Dendritic cell treated with granulocyte-macrophage colony-stimulating factor and Interleukin-4, amounts not matched to agents 40 ng/mL and 50 ng/mL, for 4 days (primary cell): ENCODE data around the gene ZNF132.
"Not testable (repeated sequence)": the region's sequence is repeated elsewhere in the genome, so short reads cannot be mapped to it uniquely, and the experiment has no call there.

Experiments
- H3K27ac Mint-ChIP-seq: one replicate; pipeline ENCODE4 v1.8.0; 2022; ENCODE audit warnings: mild to moderate bottlenecking, mixed read lengths
- H3K27me3 Mint-ChIP-seq: one replicate; pipeline ENCODE4 v1.8.0; 2022; ENCODE audit warnings: mild to moderate bottlenecking, mixed read lengths
- H3K36me3 Mint-ChIP-seq: one replicate; pipeline ENCODE4 v1.8.0; 2022; ENCODE audit warnings: low read depth, mixed read lengths
- H3K4me1 Mint-ChIP-seq: one replicate; pipeline ENCODE4 v1.8.0; 2022; ENCODE audit warnings: low read depth, mixed read lengths
- H3K4me3 Mint-ChIP-seq: one replicate; pipeline ENCODE4 v1.8.0; 2022; ENCODE audit warnings: mild to moderate bottlenecking, moderate library complexity, mixed read lengths
- H3K9me3 Mint-ChIP-seq: one replicate; pipeline ENCODE4 v1.8.0; 2022; ENCODE audit warnings: mixed read lengths
- intact Hi-C: fragments of 100-400 bp; cut with micrococcal nuclease; formaldehyde crosslinking; loops from one replicate; pipeline ENCODE4 v1.15.0; 2022

ZNF132 gene

GRCh38 chr19:58439576-58440554 is at the start of gene ZNF132:
Gene ZNF132 (minus strand): TSS chr19:58440153. CDS start chr19:58439821, 332 bp downstream.
- peak within 1 kb of the TSS; percentile 89 for H3K27ac Mint-ChIP-seq
- peaks cover 76% of the 10 kb centered on the region for H3K9me3 Mint-ChIP-seq
- peaks cover 15% of the 10 kb centered on the region for H3K27me3 Mint-ChIP-seq
- intact Hi-C loops = loop anchor here (1.0 to 2.0 kb wide), 3 partner anchors 11 to 59 kb away; partner anchors contain the start of genes ZNF324B, ZNF584 and ZNF837
- peaks cover 58% of the 10 kb centered on the region for H3K36me3 Mint-ChIP-seq
- peak within 1 kb of the TSS; percentile 88 for H3K4me3 Mint-ChIP-seq
- H3K4me1 Mint-ChIP-seq = peaks cover 20% of the 10 kb centered on the region

- H3K9me3 Mint-ChIP-seq, H3K27ac Mint-ChIP-seq, H3K4me3 Mint-ChIP-seq, H3K4me1 Mint-ChIP-seq, intact Hi-C loops, H3K27me3 Mint-ChIP-seq: not testable (repeated sequence)
- H3K36me3 Mint-ChIP-seq = peaks cover 20% of the 10 kb centered on the region
Measured at GRCh38 chr19:58484349-58484748, 44.4 kb upstream of the ZNF132 start.

- intact Hi-C loops = no loop called here
- Mint-ChIP-seq H3K9me3 (no peaks in the 10 kb centered on the region), H3K27me3 (no peaks in the 10 kb centered on the region), H3K4me3 (no peak overlapping the region), H3K36me3 (peaks cover 26% of the 10 kb centered on the region), H3K4me1 (no peaks in the 10 kb centered on the region), H3K27ac (no peak overlapping the region)
Measured at GRCh38 chr19:58483776-58484175, 43.8 kb upstream of the ZNF132 start.

- Mint-ChIP-seq H3K4me1 (peaks cover 4% of the 10 kb centered on the region), H3K4me3 (no peak overlapping the region), H3K27ac (no peak overlapping the region), H3K9me3 (no peaks in the 10 kb centered on the region), H3K27me3 (no peaks in the 10 kb centered on the region), H3K36me3 (peaks cover 38% of the 10 kb centered on the region)
- intact Hi-C loops = no loop called here
Measured at GRCh38 chr19:58482372-58482771, 42.4 kb upstream of the ZNF132 start.

- intact Hi-C loops = no loop called here
- Mint-ChIP-seq H3K27me3 (no peaks in the 10 kb centered on the region), H3K27ac (no peak overlapping the region), H3K4me1 (peaks cover 12% of the 10 kb centered on the region), H3K4me3 (no peak overlapping the region), H3K36me3 (peaks cover 41% of the 10 kb centered on the region), H3K9me3 (no peaks in the 10 kb centered on the region)
Measured at GRCh38 chr19:58480831-58481230, 40.9 kb upstream of the ZNF132 start.

GRCh38 chr19:58480481-58480830 is 40.5 kb upstream of the ZNF132 start:
- intact Hi-C loops = no loop called here
- H3K4me1 Mint-ChIP-seq = peaks cover 14% of the 10 kb centered on the region
- no peak overlapping the region for H3K27ac Mint-ChIP-seq
- H3K36me3 Mint-ChIP-seq = peaks cover 44% of the 10 kb centered on the region
- H3K4me3 Mint-ChIP-seq = no peak overlapping the region
- no peaks in the 10 kb centered on the region for H3K9me3 Mint-ChIP-seq
- no peaks in the 10 kb centered on the region for H3K27me3 Mint-ChIP-seq

GRCh38 chr19:58479736-58480480 is 40.0 kb upstream of the ZNF132 start:
- Mint-ChIP-seq H3K9me3 (no peaks in the 10 kb centered on the region), H3K36me3 (peaks cover 45% of the 10 kb centered on the region), H3K4me1 (peaks cover 20% of the 10 kb centered on the region), H3K27ac (no peak overlapping the region), H3K4me3 (no peak overlapping the region), H3K27me3 (no peaks in the 10 kb centered on the region)
- intact Hi-C loops = loop anchor here (5.0 kb wide), 1 partner anchor 153 kb away; the partner anchor contains the start of gene ZSCAN22

GRCh38 chr19:58479303-58479702 is 39.4 kb upstream of the ZNF132 start:
- Mint-ChIP-seq H3K27ac (no peak overlapping the region), H3K4me1 (peaks cover 25% of the 10 kb centered on the region), H3K9me3 (no peaks in the 10 kb centered on the region), H3K27me3 (no peaks in the 10 kb centered on the region), H3K4me3 (no peak overlapping the region), H3K36me3 (peaks cover 45% of the 10 kb centered on the region)
- intact Hi-C loops = loop anchor here (5.0 kb wide), 1 partner anchor 152 kb away; the partner anchor contains the start of gene ZSCAN22

GRCh38 chr19:58477871-58478270 is 37.9 kb upstream of the ZNF132 start:
- Mint-ChIP-seq H3K4me3 (no peak overlapping the region), H3K27me3 (no peaks in the 10 kb centered on the region), H3K36me3 (peaks cover 57% of the 10 kb centered on the region), H3K27ac (peak overlapping the region; percentile 35), H3K4me1 (peaks cover 26% of the 10 kb centered on the region), H3K9me3 (no peaks in the 10 kb centered on the region)
- intact Hi-C loops = loop anchor here (5.0 kb wide), 1 partner anchor 151 kb away; the partner anchor contains the start of gene ZSCAN22

- H3K27ac Mint-ChIP-seq = peak overlapping the region; percentile 97
- H3K36me3 Mint-ChIP-seq = peaks cover 65% of the 10 kb centered on the region
- H3K9me3 Mint-ChIP-seq = no peaks in the 10 kb centered on the region
- intact Hi-C loops = loop anchor here (5.0 kb wide), 1 partner anchor 150 kb away; the partner anchor contains the start of gene ZSCAN22
- H3K4me1 Mint-ChIP-seq = peaks cover 26% of the 10 kb centered on the region
- H3K4me3 Mint-ChIP-seq = peak overlapping the region; percentile 92
- no peaks in the 10 kb centered on the region for H3K27me3 Mint-ChIP-seq
Measured at GRCh38 chr19:58477130-58477529, 37.2 kb upstream of the ZNF132 start.

GRCh38 chr19:58476498-58477015 is 36.6 kb upstream of the ZNF132 start:
- H3K27ac Mint-ChIP-seq = peak overlapping the region; percentile 97
- peak overlapping the region; percentile 92 for H3K4me3 Mint-ChIP-seq
- intact Hi-C loops = loop anchor here (1.0 to 5.0 kb wide), 2 partner anchors 9 to 149 kb away; partner anchors contain the start of genes ZNF324 and ZSCAN22
- no peaks in the 10 kb centered on the region for H3K9me3 Mint-ChIP-seq
- peaks cover 70% of the 10 kb centered on the region for H3K36me3 Mint-ChIP-seq
- no peaks in the 10 kb centered on the region for H3K27me3 Mint-ChIP-seq
- H3K4me1 Mint-ChIP-seq = peaks cover 26% of the 10 kb centered on the region

GRCh38 chr19:58475714-58476497 is 36.0 kb upstream of the ZNF132 start, which contains the start of gene ZNF446:
Gene ZNF446 (plus strand): TSS chr19:58476352. CDS start chr19:58477219, 867 bp downstream.
- H3K27ac Mint-ChIP-seq = peak within 1 kb of the TSS; percentile 97

More at GRCh38 chr19:58475714-58476497, 36.0 kb upstream of the ZNF132 start, which contains the start of gene ZNF446:
- H3K9me3 Mint-ChIP-seq = no peaks in the 10 kb centered on the region
- H3K4me3 Mint-ChIP-seq = peak within 1 kb of the TSS; percentile 92
- H3K36me3 Mint-ChIP-seq = peaks cover 72% of the 10 kb centered on the region
- no peaks in the 10 kb centered on the region for H3K27me3 Mint-ChIP-seq
- intact Hi-C loops = loop anchor here (1.0 to 5.0 kb wide), 2 partner anchors 9 to 149 kb away; partner anchors contain the start of genes ZNF324 and ZSCAN22
- H3K4me1 Mint-ChIP-seq = peaks cover 26% of the 10 kb centered on the region
